ENCODE results near the gene TIMP3.

Gene TIMP3

DNA sequence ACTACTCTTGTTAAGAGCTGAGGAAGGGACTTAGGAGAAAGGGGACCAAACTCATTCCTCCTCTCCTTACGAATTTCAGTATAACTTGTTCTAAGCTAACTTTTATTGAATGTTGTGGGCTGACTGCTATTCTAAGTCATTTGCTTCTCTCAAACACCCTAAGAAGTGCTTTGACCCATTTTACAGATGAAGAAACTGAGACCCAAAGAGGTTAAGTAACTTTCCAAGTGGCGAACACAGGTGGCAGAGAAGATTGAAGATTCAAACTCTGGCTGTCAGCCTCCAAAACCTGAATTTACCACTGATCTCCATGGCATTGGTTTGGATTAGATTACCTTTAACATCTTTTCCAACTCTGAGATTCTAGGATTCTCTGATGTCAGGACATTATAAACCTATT is 52.2 kb downstream of the TIMP3 start:
- Histone ChIP-seq H3K27me3 (ENCODE audit: control insufficient read depth, insufficient read depth, low read length) (no peaks in the 10 kb centered on the region), H3K4me1 (ENCODE audit: control insufficient read depth, insufficient read depth, low read length) (no peaks in the 10 kb centered on the region), H3K27ac (ENCODE audit: low read length) (no peak overlapping the region), H3K4me3 (ENCODE audit: low read length) (no peak overlapping the region), H3K9me3 (ENCODE audit: control insufficient read depth, insufficient read depth, low read length) (no peaks in the 10 kb centered on the region), H3K36me3 (ENCODE audit: control insufficient read depth, insufficient read depth, low read length) (0 out of 2 replicates have a peak, but pooled peaks cover 2% of the 10 kb centered on the region)
- WGBS (ENCODE audit: insufficient coverage, insufficient read length) = no CpG with 5 or more reads among the region's 2 CpGs
- no peak for DNase-seq (ENCODE audit: low read depth, low spot score)

DNA sequence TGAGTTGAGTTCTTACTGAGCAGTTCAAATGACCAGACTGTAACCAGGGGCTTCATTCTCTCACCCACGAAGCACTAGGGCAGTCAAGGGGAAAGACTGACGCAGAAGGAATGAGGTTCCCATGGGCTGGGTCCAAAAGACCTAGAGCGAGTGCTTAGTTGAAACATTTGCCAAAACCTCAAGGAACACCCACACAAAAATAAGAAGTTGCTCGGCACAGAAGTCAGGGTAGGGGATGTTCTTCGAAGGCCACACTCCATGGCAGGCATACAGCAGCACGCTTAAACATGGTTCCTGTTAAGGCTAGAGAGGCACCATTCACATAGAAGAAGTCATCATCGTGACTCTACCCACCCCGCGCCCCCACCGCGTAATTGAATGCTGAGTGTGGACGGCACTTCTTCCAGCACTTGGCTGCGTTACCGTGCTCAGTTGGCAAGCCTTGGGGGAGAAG is 52.9 kb downstream of the TIMP3 start:
- H3K9me3 ChIP-seq (ENCODE audit: control insufficient read depth, insufficient read depth, low read length) = no peaks in the 10 kb centered on the region
- no peak for DNase-seq (ENCODE audit: low read depth, low spot score)
- WGBS (ENCODE audit: insufficient coverage, insufficient read length) = no CpG with 5 or more reads among the region's 14 CpGs
- H3K27ac ChIP-seq (ENCODE audit: low read length) = no peak overlapping the region
- H3K4me1 ChIP-seq (ENCODE audit: control insufficient read depth, insufficient read depth, low read length) = no peaks in the 10 kb centered on the region
- H3K4me3 ChIP-seq (ENCODE audit: low read length) = no peak overlapping the region
- no peaks in the 10 kb centered on the region for H3K27me3 ChIP-seq (ENCODE audit: control insufficient read depth, insufficient read depth, low read length)
- 0 out of 2 replicates have a peak, but pooled peaks cover 2% of the 10 kb centered on the region for H3K36me3 ChIP-seq (ENCODE audit: control insufficient read depth, insufficient read depth, low read length)

- H3K27me3 ChIP-seq (ENCODE audit: control insufficient read depth, insufficient read depth, low read length) = no peaks in the 10 kb centered on the region
- 0 out of 2 replicates have a peak, but pooled peaks cover 2% of the 10 kb centered on the region for H3K36me3 ChIP-seq (ENCODE audit: control insufficient read depth, insufficient read depth, low read length)
- no CpG with 5 or more reads among the region's 8 CpGs for WGBS (ENCODE audit: insufficient coverage, insufficient read length)
- H3K9me3 ChIP-seq (ENCODE audit: control insufficient read depth, insufficient read depth, low read length) = no peaks in the 10 kb centered on the region
- no peaks in the 10 kb centered on the region for H3K4me1 ChIP-seq (ENCODE audit: control insufficient read depth, insufficient read depth, low read length)
- H3K27ac ChIP-seq (ENCODE audit: low read length) = no peak overlapping the region
- H3K4me3 ChIP-seq (ENCODE audit: low read length) = no peak overlapping the region
- DNase-seq (ENCODE audit: low read depth, low spot score) = no peak
These were observed 53.7 kb downstream of the TIMP3 start for GRCh38 chr22:32855045-32855756.

- Histone ChIP-seq H3K27me3 (ENCODE audit: control insufficient read depth, insufficient read depth, low read length) (no peaks in the 10 kb centered on the region), H3K9me3 (ENCODE audit: control insufficient read depth, insufficient read depth, low read length) (no peaks in the 10 kb centered on the region), H3K4me1 (ENCODE audit: control insufficient read depth, insufficient read depth, low read length) (no peaks in the 10 kb centered on the region), H3K36me3 (ENCODE audit: control insufficient read depth, insufficient read depth, low read length) (0 out of 2 replicates have a peak, but pooled peaks cover 2% of the 10 kb centered on the region), H3K4me3 (ENCODE audit: low read length) (no peak overlapping the region), H3K27ac (ENCODE audit: low read length) (no peak overlapping the region)
- no CpG with 5 or more reads among the region's 3 CpGs for WGBS (ENCODE audit: insufficient coverage, insufficient read length)
- no peak for DNase-seq (ENCODE audit: low read depth, low spot score)
These were observed 56.7 kb downstream of the TIMP3 start for GRCh38 chr22:32858121-32858703.

DNA sequence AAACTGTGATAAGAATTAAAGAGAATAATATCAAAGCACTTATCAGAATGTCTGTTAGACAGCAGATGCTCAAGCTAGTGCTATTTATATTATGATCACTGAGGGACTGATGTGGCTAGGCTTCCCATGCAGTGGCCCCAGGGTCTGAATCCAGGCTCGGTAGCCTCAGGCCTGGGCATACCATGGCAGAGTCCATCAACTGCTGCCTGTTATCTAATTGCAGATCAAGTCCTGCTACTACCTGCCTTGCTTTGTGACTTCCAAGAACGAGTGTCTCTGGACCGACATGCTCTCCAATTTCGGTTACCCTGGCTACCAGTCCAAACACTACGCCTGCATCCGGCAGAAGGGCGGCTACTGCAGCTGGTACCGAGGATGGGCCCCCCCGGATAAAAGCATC is 57.5 kb downstream of the TIMP3 start:
- Histone ChIP-seq H3K4me3 (ENCODE audit: low read length) (no peak overlapping the region), H3K27ac (ENCODE audit: low read length) (no peak overlapping the region), H3K36me3 (ENCODE audit: control insufficient read depth, insufficient read depth, low read length) (0 out of 2 replicates have a peak, but pooled peaks cover 2% of the 10 kb centered on the region), H3K4me1 (ENCODE audit: control insufficient read depth, insufficient read depth, low read length) (no peaks in the 10 kb centered on the region), H3K27me3 (ENCODE audit: control insufficient read depth, insufficient read depth, low read length) (no peaks in the 10 kb centered on the region), H3K9me3 (ENCODE audit: control insufficient read depth, insufficient read depth, low read length) (no peaks in the 10 kb centered on the region)
- no CpG with 5 or more reads among the region's 9 CpGs for WGBS (ENCODE audit: insufficient coverage, insufficient read length)
- no peak for DNase-seq (ENCODE audit: low read depth, low spot score)

- Histone ChIP-seq H3K27me3 (ENCODE audit: control insufficient read depth, insufficient read depth, low read length) (no peaks in the 10 kb centered on the region), H3K27ac (ENCODE audit: low read length) (no peak overlapping the region), H3K4me1 (ENCODE audit: control insufficient read depth, insufficient read depth, low read length) (no peaks in the 10 kb centered on the region), H3K4me3 (ENCODE audit: low read length) (no peak overlapping the region), H3K36me3 (ENCODE audit: control insufficient read depth, insufficient read depth, low read length) (0 out of 2 replicates have a peak, but pooled peaks cover 2% of the 10 kb centered on the region), H3K9me3 (ENCODE audit: control insufficient read depth, insufficient read depth, low read length) (no peaks in the 10 kb centered on the region)
- WGBS (ENCODE audit: insufficient coverage, insufficient read length) = no CpG with 5 or more reads among the region's 1 CpG
- no peak for DNase-seq (ENCODE audit: low read depth, low spot score)
These were observed 58.2 kb downstream of the TIMP3 start for GRCh38 chr22:32859743-32860142.

GRCh38 chr22:32861330-32861729 is 59.8 kb downstream of the TIMP3 start:
- Histone ChIP-seq H3K9me3 (ENCODE audit: control insufficient read depth, insufficient read depth, low read length) (no peaks in the 10 kb centered on the region), H3K27ac (ENCODE audit: low read length) (no peak overlapping the region), H3K27me3 (ENCODE audit: control insufficient read depth, insufficient read depth, low read length) (no peaks in the 10 kb centered on the region), H3K4me3 (ENCODE audit: low read length) (no peak overlapping the region), H3K36me3 (ENCODE audit: control insufficient read depth, insufficient read depth, low read length) (no peaks in the 10 kb centered on the region; the same call in 1 of the 2 replicates), H3K4me1 (ENCODE audit: control insufficient read depth, insufficient read depth, low read length) (no peaks in the 10 kb centered on the region)
- no CpG with 5 or more reads among the region's 5 CpGs for WGBS (ENCODE audit: insufficient coverage, insufficient read length)
- no peak for DNase-seq (ENCODE audit: low read depth, low spot score)

DNA sequence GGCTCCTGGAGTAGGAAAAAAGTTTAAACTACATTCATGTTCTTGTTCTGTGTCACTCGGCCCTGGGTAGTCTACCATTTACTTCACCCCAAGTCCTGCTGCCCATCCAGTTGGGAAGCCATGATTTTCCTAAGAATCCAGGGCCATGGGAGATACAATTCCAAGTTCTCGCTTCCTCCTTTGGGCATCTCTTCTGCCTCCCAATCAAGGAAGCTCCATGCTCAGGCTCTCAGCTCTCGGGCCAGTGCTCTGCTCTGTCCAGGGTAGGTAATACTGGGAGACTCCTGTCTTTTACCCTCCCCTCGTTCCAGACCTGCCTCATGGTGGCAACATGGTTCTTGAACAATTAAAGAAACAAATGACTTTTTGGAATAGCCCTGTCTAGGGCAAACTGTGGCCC is 60.6 kb downstream of the TIMP3 start:
- H3K27ac ChIP-seq (ENCODE audit: low read length) = no peak overlapping the region
- H3K4me3 ChIP-seq (ENCODE audit: low read length) = no peak overlapping the region
- H3K9me3 ChIP-seq (ENCODE audit: control insufficient read depth, insufficient read depth, low read length) = no peaks in the 10 kb centered on the region
- DNase-seq (ENCODE audit: low read depth, low spot score) = no peak
- no peaks in the 10 kb centered on the region; the same call in 1 of the 2 replicates for H3K36me3 ChIP-seq (ENCODE audit: control insufficient read depth, insufficient read depth, low read length)
- no CpG with 5 or more reads among the region's 4 CpGs for WGBS (ENCODE audit: insufficient coverage, insufficient read length)
- H3K4me1 ChIP-seq (ENCODE audit: control insufficient read depth, insufficient read depth, low read length) = no peaks in the 10 kb centered on the region
- H3K27me3 ChIP-seq (ENCODE audit: control insufficient read depth, insufficient read depth, low read length) = no peaks in the 10 kb centered on the region

DNA sequence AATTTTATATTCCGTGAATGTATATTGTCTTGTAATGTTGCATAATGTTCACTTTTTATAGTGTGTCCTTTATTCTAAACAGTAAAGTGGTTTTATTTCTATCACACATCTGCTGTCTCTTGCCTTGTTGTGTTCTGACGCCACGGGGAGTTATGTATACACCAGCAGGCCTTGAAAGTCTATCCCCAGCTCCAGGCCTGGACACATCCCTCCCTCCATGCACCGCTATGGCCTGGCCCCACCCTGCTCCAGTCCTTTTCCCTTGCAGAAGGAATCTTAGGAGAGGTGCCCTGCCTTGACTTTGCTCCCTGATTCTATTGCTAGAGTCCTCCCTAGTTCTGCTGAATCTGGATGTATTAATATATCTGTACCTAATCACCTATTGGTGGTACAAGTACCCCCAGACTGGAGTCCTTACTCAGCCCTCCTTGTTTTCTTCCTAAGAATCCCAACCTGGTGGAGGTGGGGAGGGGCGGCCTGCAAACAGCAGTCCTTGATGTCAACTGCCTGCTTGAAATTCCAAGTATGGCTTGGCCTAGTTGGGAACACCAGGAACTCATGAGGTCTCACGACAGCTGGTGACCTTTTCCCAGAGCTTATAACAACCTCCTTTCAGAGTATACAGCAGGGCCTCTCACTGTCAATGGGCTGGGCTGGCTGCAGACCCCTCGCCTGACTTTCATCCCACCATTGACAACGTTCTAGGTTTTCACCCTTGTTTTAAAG is 61.6 kb downstream of the TIMP3 start:
- H3K36me3 ChIP-seq (ENCODE audit: control insufficient read depth, insufficient read depth, low read length) = no peaks in the 10 kb centered on the region; the same call in 1 of the 2 replicates
- no peak overlapping the region for H3K27ac ChIP-seq (ENCODE audit: low read length)
- H3K4me3 ChIP-seq (ENCODE audit: low read length) = no peak overlapping the region
- H3K27me3 ChIP-seq (ENCODE audit: control insufficient read depth, insufficient read depth, low read length) = no peaks in the 10 kb centered on the region
- no CpG with 5 or more reads among the region's 8 CpGs for WGBS (ENCODE audit: insufficient coverage, insufficient read length)
- H3K4me1 ChIP-seq (ENCODE audit: control insufficient read depth, insufficient read depth, low read length) = no peaks in the 10 kb centered on the region
- DNase-seq (ENCODE audit: low read depth, low spot score) = no peak
- H3K9me3 ChIP-seq (ENCODE audit: control insufficient read depth, insufficient read depth, low read length) = no peaks in the 10 kb centered on the region

GRCh38 chr22:32864041-32864440 is 62.5 kb downstream of the TIMP3 start:
- Histone ChIP-seq H3K36me3 (ENCODE audit: control insufficient read depth, insufficient read depth, low read length) (no peaks in the 10 kb centered on the region; the same call in 1 of the 2 replicates), H3K27me3 (ENCODE audit: control insufficient read depth, insufficient read depth, low read length) (no peaks in the 10 kb centered on the region), H3K9me3 (ENCODE audit: control insufficient read depth, insufficient read depth, low read length) (no peaks in the 10 kb centered on the region), H3K27ac (ENCODE audit: low read length) (no peak overlapping the region), H3K4me1 (ENCODE audit: control insufficient read depth, insufficient read depth, low read length) (no peaks in the 10 kb centered on the region), H3K4me3 (ENCODE audit: low read length) (no peak overlapping the region)
- DNase-seq (ENCODE audit: low read depth, low spot score) = no peak
- WGBS (ENCODE audit: insufficient coverage, insufficient read length) = no CpG with 5 or more reads among the region's 3 CpGs
